Measurements from ENCODE around the gene DBN1.

DBN1 gene

DNA sequence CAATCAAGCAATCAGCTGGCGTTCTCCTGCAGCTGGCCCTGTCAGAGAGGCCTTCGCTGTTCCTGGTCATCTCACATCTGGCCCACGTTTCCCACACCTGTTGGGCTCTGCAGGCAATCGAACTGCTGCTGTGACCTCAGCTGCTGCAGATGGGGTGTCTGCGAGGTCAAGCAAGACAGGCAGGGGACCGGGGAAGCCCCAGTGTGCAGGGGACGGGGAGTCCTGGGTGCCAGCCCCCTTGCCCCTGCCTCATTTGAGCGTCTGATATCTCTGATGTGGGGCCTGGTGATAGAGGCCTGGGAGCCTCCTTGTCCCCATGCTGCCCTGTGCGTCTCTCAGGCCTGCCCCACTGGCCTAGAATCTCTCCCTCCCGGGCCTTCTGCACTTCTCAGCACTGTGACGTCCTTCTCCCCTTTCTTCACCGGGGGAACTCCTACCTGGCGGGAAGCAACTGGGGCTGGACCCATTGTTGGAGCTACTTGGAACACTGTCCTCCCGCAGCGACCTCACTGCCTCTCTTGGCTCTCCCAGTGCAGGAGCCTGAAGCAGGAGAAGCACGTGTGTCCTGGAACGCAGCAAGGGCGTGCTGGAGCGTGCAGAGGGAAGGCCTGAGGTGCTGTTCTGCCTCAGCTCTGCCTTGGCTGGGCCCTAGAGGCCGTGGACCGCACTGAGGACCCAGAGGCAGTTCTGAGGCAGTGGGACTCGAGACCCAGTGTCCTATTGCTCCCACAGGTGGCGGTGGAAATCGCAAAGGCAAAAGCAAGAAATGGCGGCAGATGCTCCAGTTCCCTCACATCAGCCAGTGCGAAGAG is 43.1 kb downstream of the DBN1 start:
- H3K4me3 ChIP-seq (ENCODE audit: low read depth, low read length) = peak overlapping the region; percentile 87
- TF ChIP-seq, protein P1, sequence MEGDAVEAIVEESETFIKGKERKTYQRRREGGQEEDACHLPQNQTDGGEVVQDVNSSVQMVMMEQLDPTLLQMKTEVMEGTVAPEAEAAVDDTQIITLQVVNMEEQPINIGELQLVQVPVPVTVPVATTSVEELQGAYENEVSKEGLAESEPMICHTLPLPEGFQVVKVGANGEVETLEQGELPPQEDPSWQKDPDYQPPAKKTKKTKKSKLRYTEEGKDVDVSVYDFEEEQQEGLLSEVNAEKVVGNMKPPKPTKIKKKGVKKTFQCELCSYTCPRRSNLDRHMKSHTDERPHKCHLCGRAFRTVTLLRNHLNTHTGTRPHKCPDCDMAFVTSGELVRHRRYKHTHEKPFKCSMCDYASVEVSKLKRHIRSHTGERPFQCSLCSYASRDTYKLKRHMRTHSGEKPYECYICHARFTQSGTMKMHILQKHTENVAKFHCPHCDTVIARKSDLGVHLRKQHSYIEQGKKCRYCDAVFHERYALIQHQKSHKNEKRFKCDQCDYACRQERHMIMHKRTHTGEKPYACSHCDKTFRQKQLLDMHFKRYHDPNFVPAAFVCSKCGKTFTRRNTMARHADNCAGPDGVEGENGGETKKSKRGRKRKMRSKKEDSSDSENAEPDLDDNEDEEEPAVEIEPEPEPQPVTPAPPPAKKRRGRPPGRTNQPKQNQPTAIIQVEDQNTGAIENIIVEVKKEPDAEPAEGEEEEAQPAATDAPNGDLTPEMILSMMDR (IDR thresholded peaks at IDR 0.05; ENCODE audit: insufficient read depth, low read depth, low read length, missing control alignments) = no peak
- DNase-seq (ENCODE audit: low read depth) = peak; percentile 75

DNA sequence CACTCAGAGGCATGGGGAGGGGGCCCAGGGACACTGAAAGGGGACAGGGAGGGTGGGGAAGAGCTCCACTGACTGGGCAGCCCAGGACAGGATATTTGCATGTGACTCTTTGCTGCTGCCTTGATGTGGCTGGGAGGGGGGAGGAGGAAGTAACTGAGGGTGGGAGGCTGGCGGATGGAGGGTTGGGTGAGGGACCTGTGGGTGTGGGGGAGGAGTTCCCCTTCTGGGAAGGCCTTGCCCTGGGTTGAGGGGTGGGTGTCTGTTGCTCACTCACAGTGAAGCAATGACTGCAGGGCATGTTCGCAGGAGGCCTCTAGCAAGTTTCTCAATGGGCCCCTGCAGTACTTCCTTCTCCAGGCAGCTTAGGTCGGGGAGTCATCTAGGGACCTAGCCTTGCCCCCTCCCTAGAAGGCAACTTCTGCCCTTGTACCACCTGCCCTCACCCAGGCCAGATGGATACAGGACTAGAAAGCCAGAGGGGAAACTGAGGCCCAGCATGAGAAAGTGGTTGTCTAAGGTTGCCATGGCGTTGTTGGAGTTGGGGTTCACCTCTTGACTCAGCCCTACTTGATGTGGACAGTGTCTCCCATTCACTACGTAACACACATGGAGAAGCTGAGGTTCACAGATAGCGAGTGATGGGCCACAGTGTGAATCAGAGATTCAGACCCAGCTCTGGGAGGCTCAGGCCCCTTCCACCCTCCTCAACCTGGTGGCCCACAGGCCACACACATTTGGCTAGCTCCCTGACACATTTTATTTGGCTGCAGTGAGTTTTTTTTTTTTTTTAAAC is 44.0 kb downstream of the DBN1 start:
- peak overlapping the region; percentile 87 for H3K4me3 ChIP-seq (ENCODE audit: low read depth, low read length)
- DNase-seq (ENCODE audit: low read depth) = peak; percentile 87
- TF ChIP-seq, protein P1 (IDR thresholded peaks at IDR 0.05; ENCODE audit: insufficient read depth, low read depth, low read length, missing control alignments) = no peak

DNA sequence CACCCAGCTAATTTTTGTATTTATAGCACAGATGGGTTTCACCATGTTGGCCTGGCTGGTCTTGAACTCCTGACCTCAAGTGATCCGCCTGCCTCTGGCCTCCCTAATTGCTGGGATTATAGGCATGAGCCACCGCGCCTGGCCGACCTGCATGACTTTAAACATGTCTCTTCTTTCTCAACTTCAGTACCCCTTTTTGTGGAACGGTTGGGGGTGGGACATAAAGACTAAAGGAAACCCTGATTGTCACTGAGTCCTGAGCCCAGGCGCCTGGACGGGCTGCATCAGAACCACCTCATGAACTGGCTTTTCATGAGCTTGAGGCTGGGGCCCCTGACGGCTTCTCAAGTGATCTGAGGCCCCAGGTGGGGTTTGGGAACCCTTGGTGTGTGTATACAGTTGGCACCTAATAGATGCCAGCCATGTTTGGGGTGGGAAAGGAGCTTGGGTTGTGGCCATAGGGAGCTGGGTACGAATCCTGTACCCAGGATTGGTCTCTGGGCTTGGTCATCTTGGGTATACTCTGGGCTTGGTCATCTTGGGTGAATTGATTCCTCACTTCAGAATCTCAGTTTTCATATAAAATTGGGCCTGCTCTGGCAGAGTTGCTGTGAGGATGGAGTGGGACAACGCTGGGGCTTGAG is 44.7 kb downstream of the DBN1 start:
- no peak for DNase-seq (ENCODE audit: low read depth)
- TF ChIP-seq, protein P1 (IDR thresholded peaks at IDR 0.05; ENCODE audit: insufficient read depth, low read depth, low read length, missing control alignments) = no peak
- H3K4me3 ChIP-seq (ENCODE audit: low read depth, low read length) = peak overlapping the region; percentile 87

DNA sequence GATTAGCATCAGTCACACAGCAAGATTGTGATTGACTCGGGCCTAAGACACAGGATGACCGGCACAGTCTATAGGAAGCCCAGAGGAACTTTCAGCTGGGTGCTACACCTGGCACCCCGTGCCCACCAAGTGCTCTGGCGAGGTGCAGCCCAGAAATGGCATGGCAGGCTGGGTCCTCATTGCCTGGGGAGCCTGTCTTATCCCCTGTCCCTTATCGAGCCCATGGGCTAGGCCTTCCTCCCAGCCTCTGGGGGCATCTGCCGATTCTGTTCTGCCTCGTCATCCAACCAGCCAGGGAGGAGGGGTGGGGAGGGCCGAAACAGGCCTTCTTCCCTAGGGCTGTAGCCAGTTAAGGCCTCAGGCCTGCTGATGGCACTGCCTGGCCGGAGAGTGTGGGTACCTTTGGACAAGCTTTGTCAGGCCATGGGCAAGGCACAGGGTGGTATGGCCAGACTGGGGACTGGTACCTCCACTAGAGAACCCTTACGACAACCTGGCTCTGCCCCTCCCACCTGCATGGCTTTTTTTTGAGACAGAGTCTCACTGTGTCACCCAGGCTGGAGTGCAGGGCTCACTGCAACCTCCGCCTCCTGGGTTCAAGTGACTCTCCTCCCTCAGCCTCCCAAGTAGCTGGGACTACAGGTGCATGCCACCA is 45.4 kb downstream of the DBN1 start:
- DNase-seq (ENCODE audit: low read depth) = peak; percentile 57
- peak overlapping the region; percentile 87 for H3K4me3 ChIP-seq (ENCODE audit: low read depth, low read length)
- TF ChIP-seq, protein P1 (IDR thresholded peaks at IDR 0.05; ENCODE audit: insufficient read depth, low read depth, low read length, missing control alignments) = no peak

DNA sequence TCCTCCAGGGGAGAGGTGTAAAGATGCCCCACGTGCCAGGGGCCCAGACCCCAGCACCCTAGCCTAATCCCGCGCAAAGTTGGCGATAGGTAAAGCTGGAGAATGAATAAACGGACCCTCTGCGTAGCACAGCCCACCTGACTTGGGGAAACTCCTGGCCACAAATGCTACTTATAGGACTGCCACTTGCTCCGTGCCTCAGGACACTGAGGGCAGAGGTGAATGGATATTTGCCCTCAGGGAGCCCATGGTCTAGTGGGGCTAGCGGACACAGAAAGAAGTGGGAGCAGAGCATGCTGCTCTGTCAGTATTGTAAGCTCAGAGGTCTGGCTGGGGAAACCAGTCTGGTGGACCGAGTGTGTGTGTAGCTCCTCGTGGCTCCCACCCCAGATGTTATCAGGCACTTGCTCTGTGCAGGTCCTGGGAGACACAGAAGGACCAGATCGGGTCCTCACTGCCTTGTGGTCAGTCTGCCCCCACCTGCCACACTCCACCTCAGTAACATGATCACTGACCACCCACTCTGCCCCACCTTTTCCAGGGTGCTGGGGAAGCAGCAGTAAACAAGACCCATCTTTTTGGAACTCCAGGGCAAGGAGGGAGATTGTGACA is 46.1 kb downstream of the DBN1 start:
- DNase-seq (ENCODE audit: low read depth) = no peak
- H3K4me3 ChIP-seq (ENCODE audit: low read depth, low read length) = peak overlapping the region; percentile 87
- TF ChIP-seq, protein P1 (IDR thresholded peaks at IDR 0.05; ENCODE audit: insufficient read depth, low read depth, low read length, missing control alignments) = no peak

DNA sequence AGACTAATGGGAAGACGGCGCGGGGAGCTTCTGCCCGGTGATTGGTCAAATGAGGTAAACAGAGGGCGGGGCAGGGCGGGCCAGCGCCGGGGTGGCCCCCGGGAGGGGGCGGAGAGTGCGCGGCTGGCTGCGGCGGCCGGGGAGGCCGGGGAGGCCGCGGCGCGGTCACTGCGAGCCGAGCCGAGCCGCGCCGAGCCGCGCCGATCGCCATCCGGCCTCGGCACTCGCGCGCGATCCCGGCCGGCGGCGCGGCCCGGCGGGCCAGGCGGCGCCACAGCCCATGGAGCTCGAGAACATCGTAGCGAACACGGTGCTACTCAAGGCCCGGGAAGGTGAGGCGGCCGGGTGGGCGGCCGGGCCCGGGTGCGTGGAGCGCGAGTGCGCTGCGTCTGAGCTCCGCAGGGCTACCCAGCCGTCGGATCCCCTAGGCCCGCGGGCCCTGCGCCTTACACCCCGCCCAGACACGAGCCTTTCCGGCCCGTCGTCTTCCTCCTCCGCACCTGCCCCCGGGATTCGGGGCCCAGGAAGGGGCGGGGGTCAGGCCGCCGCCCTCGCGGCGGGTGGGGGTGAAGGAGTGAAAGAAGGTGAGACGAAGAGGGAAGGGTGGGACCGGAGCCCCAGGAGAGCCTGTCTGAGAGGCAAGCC is 46.7 kb downstream of the DBN1 start, which contains the start of gene GRK6:
Gene GRK6, plus strand, starts transcription at position 111 of the 645 bp plus-strand sequence. Its CDS starts 170 bp downstream, at position 281.
- TF ChIP-seq, protein P1 (IDR thresholded peaks at IDR 0.05; ENCODE audit: insufficient read depth, low read depth, low read length, missing control alignments) = no peak
- DNase-seq (ENCODE audit: low read depth) = peak; percentile 80
- H3K4me3 ChIP-seq (ENCODE audit: low read depth, low read length) = peak within 1 kb of the TSS; percentile 87
